Transverse colon (tissue), 3 donors: ENCODE measurements around the gene ATF7IP2.

Experiments used
- EP300 ChIP-seq: sonication (generic); formaldehyde crosslinking; IDR thresholded peaks from one replicate; pipeline ENCODE4 v1.6.1; 2017; ENCODE audit warnings: antibody characterized with exemption, low read depth
- POLR2A ChIP-seq: fragments of 450-650 bp; IDR thresholded peaks from one replicate; pipeline ENCODE4 v1.6.1; 2016; ENCODE audit warnings: antibody characterized with exemption, mild to moderate bottlenecking, moderate library complexity
- POLR2AphosphoS5 ChIP-seq, 3 donors: sonication (generic); formaldehyde crosslinking; IDR thresholded peaks; one replicate each; pipeline ENCODE4 v1.6.1; 2016; ENCODE audit warnings: antibody characterized with exemption in 3 of 3

DNA sequence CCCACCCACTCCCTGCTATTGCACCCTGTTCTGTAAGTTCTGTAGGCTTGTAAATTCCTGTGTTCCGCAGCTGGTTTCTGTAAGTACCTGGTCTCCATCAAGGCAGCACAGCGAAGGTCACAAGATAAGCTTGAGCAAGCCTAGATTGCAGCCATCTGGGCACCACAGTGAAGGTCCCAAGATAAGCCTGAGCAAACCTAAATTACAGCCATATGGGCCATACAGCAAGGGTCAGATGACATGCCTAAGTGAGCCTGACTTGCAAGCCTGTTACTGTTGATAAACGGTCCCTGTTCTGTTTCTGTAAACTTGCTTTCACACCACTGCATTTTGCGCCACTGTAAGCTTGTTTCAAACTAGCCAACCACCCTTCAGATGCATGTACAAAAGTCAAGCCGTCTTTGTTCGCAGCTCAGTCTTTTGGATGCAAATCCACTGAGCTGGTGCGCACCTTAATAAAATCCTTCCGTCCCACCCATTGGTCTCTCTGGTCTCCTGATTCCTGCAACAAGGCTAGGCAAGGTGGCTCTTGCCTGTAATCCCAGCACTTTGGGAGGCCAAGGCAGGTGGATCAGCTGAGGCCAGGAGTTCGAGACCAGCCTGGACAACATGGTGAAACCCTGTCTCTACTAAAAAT is 42.6 kb upstream of the ATF7IP2 start:
- no peak for TF ChIP-seq POLR2AphosphoS5 (IDR thresholded peaks at IDR 0.05)
- no peak for TF ChIP-seq EP300
- TF ChIP-seq POLR2A = no peak
